ENCODE measurements around the gene PXYLP1.

PXYLP1 gene

GRCh38 chr3:141326626-141327025, 95.0 kb downstream of the PXYLP1 start:
- DNase-seq (ENCODE audit: low spot score), result no peak

GRCh38 chr3:141328286-141329166, 96.9 kb downstream of the PXYLP1 start:
- no peak for DNase-seq (ENCODE audit: low spot score)

DNA sequence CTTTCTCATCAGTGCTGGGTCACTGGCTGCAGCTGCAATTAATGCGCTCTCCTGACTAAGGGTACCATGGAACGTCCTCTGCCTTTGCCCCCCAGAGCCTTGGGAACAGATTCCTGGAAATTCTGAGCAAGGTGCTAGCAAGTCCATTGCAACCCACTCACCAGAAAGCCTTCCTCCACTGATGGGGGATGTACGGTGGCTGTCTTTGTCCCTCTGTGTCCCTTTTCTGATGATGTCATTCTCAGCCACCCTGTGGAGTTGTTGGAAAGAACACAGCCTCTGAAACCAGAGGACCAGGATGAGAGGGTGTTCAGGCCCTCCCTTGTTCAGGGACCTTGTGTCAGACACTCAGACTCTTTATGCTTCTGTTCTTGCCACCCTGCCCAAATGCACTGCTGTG, 98.6 kb downstream of the PXYLP1 start:
- DNase-seq (ENCODE audit: low spot score), result no peak

GRCh38 chr3:141330718-141331376, 99.2 kb downstream of the PXYLP1 start:
- no peak for DNase-seq (ENCODE audit: low spot score)

GRCh38 chr3:141331377-141332318, 100.0 kb downstream of the PXYLP1 start:
- peak; percentile 93 for DNase-seq (ENCODE audit: low spot score)

GRCh38 chr3:141332416-141332815, 100.8 kb downstream of the PXYLP1 start:
- no peak for DNase-seq (ENCODE audit: low spot score)

GRCh38 chr3:141333836-141334626, 102.4 kb downstream of the PXYLP1 start:
- no peak for DNase-seq (ENCODE audit: low spot score)

DNA sequence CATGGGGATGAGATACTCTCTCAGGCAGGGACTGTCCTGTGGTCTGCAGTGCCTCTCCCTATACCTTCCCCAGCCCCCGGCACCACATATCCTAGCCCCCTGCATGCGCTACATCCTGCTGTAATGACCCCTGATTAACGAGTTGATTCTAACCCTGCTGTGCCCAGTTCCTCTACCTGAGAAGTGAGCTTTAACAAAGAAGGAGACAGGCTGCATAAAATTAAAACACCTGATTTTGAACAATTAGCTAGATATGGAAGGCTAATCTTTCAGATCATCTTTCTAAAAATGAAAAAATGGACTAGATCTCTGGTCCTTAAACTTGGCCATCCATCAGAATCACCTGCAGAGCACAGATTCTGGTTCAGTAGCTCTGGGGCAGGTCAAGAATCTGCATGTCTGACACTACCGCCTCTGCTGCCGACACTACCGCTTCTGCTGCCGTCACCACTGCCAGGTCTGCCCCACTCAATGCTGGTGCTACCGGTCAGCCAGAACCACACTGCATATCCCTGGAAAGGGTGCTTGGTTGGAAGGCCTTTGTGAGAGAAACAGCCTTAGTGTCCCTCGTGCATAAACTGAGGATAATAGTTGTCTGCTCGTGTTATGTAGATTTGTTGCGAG, 103.1 kb downstream of the PXYLP1 start:
- DNase-seq (ENCODE audit: low spot score), result no peak

DNA sequence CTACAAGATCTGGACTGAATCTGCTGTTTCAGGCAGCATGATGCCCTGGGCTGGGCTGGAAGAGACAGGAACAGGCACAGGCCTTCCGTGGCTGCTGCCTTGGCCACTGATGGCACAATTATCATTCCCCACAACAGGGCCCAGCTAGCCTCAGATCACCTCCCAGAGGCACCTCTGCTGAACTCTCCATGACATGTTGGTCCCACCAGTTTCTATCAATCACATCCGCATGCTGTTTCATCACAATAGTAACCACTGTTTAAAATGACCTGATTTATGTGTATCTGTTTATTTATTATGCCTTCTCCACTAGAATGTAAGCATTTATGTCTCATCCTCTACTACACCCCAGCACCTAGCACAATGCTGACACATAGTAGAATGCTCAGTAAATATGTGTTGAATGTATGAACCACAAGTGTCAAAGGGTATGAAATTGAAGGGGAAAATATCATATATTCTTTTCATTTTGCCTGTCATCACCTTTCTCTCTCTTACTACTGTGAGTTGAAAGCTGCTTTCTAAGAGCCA, 104.0 kb downstream of the PXYLP1 start:
- peak; percentile 32 for DNase-seq (ENCODE audit: low spot score)

- DNase-seq (ENCODE audit: low spot score), result peak; percentile 86
Measured at GRCh38 chr3:141336672-141337522, 105.3 kb downstream of the PXYLP1 start.

- no peak for DNase-seq (ENCODE audit: low spot score)
Measured at GRCh38 chr3:141337523-141337854, 105.9 kb downstream of the PXYLP1 start.

- no peak for DNase-seq (ENCODE audit: low spot score)
Measured at GRCh38 chr3:141337991-141338390, 106.4 kb downstream of the PXYLP1 start.

DNA sequence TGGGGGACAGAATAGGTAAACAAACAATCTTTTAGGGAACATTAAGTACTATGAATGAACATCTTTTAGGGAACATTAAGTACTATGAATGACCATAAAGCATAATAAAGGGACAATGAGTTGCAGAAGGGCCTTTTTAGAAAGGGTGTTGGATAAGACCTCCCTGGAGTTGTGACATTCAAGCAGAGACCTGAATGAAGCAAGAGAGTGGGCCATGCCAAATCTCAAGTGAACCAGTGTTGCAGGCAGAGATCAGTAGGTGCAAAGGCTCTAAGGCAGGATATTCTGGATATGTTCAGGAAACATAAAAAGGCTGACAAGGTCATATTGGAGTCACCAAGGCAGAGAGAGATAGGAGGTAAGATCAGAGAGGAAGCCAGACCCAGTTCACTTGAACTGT, 107.3 kb downstream of the PXYLP1 start:
- DNase-seq (ENCODE audit: low spot score), result no peak

- DNase-seq (ENCODE audit: low spot score), result no peak
Measured at GRCh38 chr3:141341536-141341935, 109.9 kb downstream of the PXYLP1 start.

DNA sequence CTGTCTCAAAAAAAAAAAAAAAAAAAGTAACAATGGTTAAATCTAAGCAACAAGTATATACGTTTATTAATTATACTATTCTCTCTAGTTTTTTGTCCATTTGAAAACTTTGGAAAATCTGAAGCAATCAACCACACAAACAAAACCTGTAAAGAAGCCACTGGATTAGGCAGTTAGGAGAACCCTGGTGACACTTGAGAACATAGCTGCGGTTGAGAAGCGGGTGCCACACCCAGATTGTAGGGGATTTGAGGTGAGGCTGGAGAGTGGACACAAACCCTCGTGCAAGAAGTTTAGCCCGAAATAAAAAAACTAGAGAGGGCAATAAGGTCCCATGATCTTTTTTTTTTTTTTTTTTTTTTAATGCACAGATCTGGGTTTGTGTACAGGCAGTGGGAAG, 110.8 kb downstream of the PXYLP1 start:
- DNase-seq (ENCODE audit: low spot score), result no peak

GRCh38 chr3:141343077-141343476, 111.5 kb downstream of the PXYLP1 start:
- no peak for DNase-seq (ENCODE audit: low spot score)

GRCh38 chr3:141343865-141344271, 112.2 kb downstream of the PXYLP1 start:
- no peak for DNase-seq (ENCODE audit: low spot score)
